NCI-H1930 (cell line): ENCODE data around the gene TPP1.

Experiments used
- DNase-seq, 2 experiments: peaks; one replicate each; lab custom pipeline; 2025; lab: John Stamatoyannopoulos, UW

TPP1 gene

DNA sequence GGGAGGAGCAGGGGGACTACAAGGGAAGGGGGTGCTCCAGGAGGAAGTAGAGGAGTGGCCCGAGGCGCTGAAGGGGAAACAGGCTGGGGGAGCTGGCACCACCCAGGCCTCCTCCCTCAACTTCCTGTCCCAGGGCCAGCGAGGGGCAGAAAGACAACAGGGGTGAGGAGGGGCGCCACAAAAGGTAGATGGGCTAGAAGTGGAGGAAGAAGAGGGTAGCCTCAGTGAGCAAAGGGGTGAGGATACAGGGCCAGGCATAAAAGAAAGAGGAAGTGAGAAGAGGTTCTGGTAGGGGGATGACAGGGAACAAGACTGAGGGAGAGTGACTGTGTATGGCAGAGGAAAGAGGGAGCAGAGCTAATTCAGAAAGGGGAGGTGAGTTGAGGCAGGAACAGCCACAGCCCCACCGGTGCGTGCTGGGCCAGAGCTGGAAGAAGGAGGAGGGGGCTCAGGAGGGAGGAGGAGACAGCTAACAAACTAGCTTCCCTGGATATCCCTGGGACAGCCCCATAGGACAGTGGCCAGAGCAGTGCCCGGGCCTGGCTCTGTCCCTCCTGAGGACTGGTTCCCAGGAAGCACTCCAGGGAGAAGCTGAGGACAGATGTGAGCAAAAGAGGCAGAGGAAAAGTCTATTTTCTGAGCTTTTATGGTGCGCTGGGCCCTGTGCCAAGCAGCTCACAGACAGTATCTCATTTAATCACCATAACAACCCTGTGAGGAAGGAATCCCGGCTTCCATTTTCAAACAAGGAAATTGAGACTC, 27.9 kb upstream of the TPP1 start:
- DNase-seq, result no peak

DNA sequence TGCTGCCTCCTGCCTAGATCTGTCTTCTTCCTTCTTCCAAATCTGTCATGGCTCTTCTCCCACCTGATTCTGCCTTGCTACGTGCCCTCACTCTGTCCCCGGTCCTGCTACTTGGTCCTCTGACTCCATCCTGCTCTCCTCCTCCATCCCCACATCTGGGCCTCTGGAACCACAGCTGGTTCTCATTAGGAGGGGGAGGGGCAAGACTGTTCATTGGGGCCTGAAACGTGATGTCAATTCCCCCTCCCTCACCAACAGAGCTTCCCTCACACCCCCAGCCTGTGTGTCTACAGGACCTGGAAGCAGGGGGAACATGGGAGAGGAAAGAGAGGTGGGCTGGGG, 27.3 kb upstream of the TPP1 start:
- DNase-seq, result no peak

DNA sequence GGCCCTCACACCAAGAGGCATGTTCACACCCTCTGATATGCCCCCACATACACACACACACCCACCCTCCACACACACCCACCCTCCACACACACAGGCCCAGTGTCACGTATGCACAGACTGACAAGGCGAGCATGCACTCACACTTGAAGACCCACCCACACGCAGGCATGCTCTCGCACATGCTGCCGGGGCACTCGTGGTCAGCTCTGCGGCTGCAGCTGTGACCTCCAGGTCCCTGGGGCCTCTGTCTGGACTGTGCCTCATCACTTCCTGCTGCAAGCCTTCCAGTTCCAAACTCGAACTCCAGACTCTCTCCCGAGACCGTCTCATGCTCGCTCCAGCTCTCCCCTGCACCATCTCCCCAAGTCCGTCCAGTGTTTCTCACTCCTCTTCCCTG, 26.8 kb upstream of the TPP1 start:
- no peak for DNase-seq

DNA sequence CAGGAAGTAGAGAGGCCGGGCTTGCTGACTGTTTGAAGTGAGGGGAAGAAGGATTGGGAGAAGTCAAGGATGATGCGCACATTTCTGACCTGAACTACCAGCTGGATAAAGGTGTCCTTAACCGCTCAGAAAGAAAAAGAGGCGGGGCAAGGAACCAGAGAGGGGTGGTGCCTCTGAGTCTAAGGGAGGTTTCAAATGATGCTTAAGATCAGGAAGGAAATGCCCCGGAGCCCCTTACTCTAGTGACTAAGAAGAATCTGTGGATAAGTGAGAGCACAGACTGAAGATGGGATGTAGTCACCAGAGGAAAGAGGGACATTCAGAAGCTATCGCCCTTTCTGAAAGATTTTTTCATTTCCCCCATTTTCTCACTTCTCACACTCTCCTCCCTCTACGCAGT, 23.7 kb upstream of the TPP1 start:
- DNase-seq, result no peak

DNA sequence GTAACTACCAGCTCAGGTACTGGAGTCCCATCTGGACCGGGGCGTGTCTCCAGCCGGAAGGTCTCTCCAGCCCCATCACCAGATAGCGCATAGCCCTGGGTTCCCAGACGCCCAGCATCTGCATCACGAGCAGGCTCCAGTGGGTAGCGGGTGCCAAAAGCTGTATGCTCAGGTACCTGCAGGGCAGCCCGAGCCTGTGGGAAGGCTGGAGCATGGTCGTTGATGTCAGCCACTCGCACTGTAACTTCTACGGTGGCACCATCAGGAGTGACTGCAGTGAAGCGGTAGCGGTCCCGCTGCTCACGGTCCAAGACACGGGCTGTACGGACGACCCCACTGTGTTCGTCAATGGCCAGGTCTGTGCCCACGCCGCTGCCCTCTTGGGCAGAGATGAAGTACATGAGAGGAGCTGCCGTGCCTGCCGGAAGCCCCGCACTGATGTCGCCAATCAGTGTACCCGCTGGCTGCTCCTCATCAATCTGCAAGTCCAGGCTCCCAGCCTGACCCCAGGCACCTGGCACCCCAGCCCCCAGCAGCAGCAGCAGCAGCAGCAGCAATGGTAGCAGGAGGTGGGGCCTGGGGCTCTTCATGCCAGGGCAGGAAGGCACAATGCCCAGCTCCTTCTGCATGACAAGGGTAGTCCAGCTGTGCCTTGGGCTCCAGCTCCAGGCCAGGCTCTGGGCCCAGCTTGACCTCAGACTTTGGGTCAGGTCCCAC, 21.9 kb upstream of the TPP1 start:
- no peak for DNase-seq

DNA sequence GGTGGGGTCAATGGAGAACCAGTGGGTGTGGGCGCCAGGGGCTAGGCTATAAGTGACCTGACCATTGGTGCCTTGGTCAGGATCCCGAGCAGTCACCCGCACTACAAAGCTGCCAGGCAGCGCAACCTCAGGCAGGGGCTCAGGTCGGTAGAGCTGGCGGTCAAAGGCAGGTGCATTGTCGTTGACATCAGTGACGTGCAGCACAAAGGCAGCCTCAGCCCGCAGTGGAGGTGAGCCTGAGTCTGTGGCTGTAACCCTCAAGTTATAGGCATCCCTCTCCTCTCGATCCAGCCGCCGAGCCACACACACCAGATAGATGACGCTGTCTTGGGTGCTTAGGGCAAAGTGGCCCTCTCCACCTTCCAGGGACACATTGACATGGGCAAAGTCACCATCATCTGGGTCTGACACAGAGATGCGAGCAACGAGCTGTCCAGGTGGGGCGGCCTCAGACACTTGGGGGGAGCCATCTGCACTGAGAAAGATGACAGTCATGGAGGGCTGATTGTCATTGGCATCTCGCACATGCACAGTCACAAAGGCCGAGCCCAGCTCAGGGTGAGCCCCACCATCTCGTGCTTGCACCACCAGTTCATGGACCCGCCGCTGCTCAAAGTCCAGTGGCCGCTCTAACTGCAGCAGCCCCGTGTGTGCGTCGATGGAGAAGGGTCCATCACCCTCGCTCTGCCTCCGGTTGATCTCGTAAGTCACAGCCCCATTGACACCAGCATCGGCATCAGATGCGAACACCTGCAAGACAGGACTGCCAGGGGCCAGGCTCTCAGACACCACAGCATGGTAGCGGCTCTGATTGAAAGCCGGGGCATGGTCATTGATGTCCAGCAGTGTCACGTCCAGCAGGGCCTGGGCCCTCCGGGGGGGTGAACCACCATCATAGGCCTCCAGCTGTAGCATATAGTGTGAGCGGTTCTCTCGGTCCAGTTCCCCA, 21.1 kb upstream of the TPP1 start:
- DNase-seq, result no peak

DNA sequence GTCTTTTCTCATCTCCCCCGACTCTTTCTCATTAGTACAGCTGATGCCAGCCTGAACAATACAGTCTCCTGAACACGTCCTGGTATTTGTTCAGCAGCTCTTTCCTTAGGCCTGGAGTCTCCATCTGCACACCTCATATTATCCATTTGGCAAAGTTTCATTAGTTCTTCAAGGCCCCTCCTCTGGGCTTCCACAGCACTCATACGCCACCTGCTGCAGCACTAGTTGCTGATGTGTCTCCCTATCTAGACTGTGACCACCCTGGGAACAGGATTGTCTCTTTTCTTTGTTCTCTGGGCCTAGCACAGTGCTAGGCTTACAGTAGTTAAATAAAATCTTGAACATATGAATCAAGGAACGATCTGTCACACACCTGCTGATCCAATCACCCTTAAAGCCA, 19.2 kb upstream of the TPP1 start:
- no peak for DNase-seq

DNA sequence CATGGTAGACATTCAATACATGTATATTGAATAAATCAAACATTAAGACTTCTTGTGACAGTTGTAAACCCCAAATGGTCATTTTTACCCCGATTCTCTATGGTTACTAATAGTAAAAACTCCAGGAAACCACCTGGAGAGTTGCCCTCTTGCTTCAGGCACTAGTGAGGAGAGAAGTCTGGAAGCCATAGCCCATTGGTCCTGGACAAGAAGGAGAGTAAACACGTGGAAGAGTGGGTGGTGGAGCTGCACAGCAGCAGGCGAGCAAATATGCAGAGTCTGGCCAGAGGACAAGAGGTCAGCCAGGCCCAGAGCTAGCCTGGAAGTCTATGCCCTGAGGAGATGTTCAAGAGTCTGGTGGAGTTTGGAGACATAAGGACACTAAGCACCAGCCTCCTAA, 18.6 kb upstream of the TPP1 start:
- DNase-seq, result no peak

DNA sequence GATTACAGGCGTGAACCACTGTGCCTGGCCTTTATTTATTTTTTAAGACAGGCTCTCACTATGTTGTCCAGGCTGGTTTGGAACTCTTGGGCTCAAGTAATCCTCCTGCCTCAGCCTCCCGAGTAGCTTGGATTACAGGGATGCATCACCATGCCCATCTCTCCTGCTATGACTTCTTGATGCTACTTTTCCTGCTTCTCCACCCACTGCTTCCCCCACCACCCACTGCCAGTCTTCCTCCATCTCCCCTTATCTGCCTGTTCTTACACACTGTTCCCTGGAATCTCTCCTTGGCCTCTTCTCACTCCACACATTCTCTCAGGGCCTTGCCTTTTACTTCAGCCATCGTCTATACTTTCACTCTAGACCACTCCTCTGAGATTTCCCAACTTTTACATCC, 17.3 kb upstream of the TPP1 start:
- DNase-seq, result no peak

DNA sequence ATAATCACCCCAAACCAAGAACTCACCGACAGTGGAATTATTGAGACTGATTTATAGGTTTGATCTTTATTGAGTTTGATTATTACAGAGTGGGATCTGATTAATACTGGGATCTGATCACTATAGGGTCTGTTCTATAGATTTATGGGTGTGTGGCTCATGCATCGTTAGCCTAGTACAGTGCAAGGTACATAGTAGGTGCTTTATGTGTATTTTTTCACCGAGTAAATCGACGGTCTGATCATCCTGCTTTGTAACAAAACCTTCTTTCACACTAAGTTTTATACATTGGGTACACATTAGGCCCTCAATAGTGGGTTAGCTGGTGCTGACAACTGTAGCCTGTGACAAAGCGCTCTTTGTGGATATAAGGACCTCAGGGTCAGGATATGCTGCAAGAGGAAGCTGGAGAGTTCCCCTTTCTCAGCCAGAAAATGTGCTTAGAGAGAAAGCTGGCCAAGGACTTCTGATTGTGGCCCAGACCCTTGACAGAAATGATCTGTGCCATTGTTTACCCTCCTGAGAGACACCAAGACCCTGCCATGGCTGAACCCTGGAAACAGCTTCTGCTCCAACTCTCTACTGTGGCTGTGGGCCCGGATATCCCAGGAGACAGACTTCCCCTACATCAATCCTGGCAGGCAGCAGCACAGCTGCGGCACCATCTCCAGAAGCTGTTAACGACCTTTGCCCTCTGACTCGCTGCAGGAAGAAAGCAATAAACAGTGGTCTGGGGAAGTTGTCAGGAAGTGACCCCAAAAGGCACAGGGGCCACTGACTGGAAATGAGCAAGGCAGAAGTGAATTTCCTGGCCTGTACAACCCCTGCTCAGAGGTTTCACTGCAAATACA, 16.1 kb upstream of the TPP1 start:
- DNase-seq, result no peak

DNA sequence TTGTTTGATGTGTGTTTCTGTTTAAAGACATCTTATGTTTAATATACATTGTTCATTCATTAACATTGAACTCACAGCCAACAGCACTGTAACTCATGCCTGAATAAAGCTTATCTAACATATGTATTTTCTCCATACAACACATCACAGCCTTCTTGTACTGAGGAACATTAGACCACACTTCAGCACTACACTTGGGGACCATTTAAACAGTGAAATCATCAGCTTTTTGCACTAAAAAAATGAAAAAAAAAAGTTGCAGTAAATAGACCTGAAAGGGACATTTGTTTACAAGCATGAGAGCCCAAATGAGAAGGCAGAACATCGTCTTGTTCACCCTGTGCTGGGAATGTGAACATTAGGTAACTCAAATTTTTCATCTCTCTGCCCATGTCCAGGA, 15.3 kb upstream of the TPP1 start:
- no peak for DNase-seq

DNA sequence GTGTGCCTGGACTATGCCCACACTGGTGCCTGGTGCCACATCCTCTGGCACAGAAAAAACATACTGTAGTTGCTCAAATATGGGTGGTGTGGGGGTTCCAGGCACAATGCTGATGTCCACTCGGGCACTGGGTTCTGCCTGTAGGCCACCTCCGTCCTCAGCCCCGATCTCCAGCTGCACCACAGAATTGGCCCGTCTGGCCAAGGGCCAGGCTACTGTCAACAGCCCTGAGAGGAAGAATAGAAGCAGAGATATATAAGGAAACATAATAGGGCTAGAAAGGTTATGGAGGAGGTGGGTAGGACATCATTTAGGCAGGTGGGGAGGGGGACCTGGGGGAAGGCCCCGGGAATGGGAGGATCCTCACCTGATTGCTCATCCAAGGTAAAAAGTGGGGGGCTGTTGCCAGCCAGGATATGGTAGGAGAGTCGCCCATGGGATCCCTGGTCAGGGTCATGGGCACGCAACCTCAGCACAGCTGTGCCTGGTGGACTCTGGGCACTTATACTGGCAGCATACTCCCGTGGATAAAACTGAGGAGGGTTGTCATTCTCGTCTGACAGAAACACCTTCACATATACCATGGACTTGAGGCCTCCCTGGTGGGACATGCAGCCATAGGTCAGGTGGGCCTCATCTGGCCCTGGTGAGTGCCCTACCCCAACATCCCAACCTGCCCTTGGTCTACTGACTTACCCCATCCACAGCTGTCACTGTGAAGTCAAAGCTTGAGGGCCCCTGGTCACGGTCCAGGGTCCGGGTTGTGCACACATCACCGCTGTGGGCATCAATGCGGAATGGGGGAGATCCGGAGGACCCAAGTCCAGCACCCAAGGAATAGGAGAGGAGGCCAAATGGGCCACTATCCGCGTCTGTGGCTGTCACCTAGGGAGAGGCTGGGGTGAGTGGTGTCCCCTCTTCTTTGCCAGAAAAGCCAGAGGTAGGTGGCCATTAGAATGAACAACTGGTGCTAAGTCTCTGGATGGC, 14.5 kb upstream of the TPP1 start:
- DNase-seq, result no peak

DNA sequence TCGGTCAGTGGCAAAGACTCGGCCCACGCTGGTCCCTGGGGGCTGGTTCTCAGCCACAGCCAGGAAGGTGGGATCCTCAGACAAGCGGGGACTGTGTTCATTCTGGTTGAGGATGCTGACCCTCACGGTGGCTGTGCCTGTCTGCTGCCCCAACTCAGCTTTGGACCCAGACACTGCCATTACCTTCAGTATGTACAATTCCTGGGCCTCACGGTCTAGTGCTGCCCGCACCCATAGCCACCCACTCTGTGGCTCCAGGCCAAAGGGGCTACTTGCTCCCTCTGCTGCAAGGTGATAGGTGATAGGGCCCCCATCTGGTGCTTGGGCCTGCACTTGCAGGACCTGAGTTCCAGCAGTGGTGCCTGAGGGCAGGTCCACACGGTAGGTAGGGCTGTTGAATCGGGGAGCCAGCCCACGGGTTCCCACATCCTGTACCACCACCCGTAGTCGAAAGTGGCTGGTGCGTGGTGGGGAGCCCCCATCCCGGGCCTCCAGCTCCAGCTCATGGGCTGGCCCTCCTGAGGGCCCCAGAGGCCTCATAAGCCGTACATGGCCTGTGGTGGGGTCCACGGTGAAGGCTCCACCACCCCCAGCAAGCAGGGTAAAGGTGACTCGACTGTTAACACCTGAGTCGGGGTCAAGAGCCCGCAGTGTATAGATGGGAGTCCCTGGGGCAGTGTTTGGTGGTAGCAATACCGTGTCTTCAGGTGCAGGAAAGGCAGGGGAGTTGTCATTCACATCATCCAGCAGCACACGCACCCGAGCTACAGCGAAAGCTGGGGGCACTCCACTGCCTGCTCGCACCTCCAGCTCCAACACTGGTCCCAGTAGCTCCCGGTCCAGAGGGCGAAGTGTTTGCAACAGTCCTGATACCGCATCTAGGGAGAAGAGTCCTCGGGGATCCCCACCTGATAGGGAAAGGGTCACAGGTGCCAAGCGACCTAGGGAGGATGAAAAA, 13.2 kb upstream of the TPP1 start:
- DNase-seq, result no peak

DNA sequence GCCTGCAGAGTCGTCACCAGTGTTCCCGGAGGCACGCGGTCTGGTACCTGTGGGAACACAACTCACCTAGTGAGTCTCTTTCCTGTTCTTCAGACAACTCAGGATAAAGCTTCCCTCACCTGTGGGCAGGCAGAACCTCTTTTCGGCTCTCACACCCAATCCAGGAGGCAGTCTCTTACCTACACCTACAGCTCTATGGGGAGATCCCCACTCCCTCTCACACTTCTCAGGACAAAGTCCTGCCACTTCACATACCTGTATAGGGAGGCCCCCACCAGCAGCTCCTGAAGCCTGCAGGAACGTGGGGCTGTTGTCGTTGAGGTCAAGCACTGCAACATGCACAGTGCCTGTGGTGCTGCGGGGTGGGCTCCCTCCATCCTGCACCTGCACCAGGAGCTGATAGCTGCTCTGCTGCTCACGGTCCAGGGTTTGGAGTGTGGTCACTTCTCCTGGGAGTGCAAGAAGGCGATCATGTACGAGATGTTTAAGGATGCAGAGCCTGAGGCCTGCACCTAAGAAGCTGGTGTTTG, 12.2 kb upstream of the TPP1 start:
- no peak for DNase-seq

DNA sequence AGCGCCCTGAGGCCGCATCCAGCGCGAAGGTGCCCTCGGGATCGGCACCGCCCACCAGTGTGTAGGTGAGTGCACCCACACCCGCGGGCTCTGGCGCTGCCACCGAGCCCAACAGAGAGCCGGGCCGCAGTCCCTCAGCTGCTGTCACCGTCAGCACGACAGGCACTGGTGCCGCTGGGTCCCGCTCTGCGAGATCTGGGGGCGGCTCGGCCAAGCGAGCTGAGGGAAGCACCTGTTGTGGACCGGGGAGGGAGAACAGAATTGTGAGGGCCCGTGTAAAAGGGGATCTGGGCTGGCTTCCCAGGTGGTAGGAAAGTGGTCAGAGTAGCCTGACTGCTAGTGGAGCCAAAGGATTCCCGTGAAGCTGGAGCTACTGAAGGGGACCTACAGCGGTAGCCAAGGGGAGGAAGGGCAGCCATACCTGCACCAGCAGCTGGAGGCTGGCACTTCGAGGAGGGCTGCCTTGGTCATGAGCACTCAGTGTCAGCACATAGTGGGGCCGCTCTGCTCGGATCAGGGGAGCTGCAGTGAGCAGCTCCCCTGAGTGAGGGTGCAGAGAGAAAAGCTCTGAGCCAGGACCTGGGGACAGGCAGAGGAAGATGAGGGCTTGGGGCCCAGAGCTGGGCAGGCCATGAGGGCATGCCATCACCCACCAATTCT, 11.5 kb upstream of the TPP1 start:
- DNase-seq, result no peak

DNA sequence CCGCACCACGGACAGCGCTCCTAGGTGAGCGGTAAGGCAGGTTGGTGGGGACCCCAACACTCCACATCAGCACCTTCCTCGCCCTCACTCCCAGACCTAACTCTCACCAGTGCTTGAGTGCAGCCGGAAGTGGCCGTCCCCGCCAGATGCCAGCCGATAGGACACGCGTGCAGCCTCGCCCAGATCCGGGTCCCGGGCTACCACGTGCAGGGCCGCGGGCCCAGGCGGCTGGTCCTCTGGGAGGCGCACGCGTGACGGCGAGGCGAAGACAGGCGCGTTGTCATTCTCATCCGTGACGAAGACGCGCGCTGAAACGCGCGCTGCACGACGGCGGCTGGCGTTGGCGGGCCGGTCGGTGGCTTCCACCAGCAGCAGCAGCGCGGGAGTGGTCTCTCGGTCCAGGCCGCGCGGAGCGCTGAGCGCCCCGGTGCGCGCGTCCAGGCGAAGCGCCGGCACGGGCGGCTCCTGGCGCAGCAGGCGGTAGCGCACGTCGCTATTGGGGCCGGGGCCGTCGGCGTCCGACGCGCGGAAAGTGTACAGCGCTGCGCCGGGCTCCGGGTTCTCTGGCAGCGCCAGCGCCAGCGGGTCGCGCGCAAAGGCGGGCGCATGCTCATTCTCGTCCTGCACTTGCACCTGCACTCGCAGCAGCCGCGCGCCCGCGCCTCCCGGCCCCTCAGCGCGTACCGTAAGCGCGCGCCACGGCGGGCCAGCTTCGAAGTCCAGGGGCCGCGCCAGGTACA, 10.8 kb upstream of the TPP1 start:
- DNase-seq, result no peak

DNA sequence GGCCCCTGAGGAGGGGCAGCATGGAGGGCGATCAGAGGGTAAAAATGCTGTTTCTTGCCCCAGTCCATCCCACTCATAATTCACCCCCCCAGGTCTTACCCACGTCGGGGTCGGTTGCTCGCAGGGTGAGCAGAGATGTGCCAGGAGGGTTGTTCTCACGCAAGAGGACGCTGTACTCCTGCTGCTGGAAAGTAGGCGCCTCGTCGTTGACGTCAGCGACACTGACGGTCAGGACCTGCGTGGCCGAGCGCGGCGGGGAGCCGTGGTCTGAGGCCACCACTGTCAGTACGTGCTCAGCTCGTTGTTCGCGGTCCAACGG, 10.3 kb upstream of the TPP1 start:
- no peak for DNase-seq

DNA sequence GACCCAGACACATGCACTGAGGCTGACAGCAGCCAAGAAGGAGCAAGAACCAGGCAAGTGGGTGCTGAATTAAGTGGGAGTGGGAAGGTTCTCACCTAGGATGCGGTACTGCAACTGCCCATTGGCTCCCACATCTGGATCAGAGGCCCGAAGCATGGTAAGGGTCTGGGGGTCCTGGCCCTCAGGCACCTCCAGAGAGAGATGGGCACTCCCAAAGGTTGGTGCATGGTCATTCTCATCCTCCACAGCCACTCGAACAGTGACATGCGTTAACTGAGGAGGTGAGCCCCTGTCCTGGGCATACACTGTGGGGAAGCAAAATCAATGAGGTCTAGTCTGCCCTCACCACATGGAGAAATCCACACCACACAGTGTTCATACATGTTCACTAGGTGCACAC, 9.3 kb upstream of the TPP1 start:
- DNase-seq, result no peak
